Measurements from ENCODE around the gene PRG2.

Gene PRG2

DNA sequence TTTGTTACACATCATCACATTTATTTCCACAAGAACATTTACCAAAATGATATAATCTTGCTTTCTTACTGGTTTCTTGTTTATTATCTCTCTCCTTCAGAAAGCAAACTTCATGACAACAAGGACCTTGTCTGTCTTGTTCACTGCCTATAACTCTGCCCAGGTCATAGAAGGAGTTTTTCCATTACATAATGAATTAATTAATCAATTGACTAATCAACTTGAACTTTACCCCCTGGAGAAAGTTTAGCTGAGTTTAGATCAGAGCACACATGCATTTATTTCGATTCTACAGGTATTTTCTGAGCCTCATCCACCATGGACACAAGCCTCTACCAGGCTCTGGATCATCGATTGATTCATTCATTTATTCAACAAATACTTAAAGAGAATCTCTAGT lies 6.3 kb upstream of the PRG2 start:
- DNase-seq (ENCODE audit: low read depth in 2 of 2) = no peak

DNA sequence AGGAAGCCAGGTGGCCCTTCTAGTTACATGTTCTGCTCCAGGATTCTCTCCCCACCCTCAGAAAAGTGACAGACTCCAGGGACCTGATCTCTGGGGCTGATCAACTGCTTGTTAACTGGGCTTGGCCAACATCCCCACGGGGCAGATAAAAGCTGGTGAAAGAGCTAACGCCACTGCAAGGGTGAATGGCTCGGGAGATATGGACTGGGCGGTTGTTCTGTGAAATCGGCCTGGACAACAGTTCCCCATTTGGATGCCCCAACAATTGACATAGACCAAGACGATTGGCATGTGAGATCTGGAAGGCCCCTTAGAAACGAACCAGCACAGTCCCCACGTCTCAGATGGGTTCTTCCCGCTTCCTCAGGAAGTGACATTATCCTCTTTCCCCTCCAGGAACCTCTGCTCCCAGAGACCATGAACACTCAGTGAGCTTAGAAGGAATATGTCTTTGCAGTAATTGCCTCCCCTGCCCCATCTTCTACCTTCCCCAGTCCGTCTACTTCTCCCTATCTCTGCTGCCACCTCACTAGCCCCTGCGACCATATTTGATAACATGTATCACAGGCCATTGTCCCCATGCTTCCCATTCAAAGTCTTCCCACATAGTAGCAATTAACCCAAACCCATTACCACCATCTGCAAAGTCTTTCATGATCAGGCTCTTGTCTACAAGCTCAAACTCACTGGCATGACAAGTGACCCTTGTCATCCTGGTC lies 5.6 kb upstream of the PRG2 start:
- no peak for DNase-seq (ENCODE audit: low read depth in 2 of 2)

DNA sequence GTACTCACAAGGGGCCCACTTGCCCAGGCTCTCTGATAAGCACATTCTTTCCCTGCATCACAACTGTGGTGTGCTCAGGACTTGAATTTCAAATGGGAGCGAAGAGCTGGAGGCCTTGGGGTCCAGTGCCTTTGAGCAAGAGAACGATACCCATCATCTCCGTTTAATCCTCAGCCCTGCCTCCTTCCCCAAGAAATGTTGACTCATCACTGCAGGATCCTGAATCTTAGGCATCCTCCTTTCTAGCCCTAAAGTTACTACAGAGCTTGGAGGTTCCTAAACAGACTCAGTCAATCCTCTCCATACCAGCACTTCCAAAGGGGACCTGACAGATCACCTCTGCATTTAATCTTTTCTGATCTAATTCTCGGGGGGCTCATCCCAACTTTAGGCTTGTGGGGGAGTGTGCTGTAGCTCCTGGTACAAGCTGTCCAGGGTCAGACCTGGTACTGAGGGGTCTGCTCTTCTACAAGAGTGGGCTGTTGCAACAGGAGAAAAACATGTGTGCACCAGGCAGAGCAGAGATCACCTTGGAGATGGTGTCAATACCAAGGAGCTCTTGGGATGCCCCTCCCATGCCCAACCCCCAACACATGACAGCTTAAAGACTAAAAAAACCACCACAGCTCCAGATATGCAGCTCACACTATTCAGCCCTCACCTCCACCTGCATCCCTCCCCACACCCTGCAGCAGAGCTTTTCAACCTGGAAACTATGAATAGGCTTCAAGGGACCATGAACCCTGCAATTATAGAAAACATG lies 3.9 kb upstream of the PRG2 start:
- DNase-seq (ENCODE audit: low read depth in 2 of 2) = no peak

DNA sequence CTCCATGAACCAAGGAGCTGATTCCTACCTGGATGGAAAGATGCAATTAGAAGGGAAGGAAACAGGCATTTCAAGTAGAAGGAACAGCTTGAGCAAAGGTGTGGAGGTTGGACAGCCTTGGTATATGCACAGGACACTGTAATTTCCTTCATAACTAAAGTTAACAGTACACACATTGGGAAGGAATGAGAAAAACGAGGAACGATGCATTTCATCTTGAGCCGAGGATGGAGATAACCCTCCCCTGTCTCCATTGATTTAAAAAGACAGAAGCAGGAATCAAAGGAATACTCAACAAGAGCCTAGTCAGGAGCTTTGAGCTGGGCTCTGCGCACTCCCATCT lies 2.3 kb upstream of the PRG2 start:
- no peak for DNase-seq (ENCODE audit: low read depth in 2 of 2)

DNA sequence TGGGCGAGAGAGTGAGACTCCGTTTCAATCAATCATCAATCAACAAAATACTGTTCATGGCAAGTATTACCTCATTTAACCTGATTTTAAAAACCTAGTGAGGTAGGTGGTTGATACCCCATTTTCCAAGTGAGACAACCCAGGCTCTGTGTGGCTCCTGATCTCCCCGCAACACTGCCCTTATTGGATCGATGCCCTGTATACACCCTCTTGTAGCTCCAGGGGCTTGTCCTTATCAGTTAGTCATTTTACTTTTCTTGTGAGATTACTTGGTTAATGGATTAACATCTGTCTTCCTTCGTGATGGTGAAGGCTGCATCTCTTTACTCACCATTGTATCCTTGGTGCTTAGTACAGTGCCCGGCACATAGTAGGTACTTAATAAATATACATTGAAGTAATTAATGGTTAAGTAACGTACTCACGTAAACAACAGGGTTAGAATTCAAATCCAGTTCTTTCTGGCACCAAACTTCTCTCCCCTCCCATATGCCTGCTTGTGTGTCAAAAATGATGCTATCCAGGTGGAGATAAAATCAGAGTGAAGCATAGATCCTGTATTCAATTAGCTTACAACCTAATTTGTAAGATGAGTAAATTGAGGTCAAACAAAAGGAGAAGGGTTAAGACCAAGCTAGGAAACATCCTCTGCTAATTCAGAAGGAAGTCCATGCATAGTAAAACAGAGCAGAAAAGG lies 1.8 kb upstream of the PRG2 start:
- DNase-seq (ENCODE audit: low read depth in 2 of 2) = no peak

DNA sequence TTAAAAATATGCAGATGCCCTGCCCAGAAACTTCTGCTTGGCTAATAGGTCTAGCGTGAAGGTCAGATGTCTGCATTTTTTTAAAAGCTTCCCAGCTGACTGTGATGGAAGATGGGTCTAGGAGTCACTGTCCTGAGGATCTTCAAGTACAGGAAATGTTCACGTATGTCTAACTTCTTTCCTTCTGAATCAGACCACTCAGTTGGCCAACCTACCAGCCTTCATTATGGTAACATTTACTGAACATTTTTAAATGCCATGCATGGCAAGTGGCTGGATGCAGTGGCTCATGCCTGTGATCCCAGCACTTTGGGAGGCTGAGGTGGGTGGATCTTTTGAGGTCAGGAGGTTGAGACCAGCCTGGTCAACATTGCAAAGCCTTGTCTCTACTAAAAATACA lies 1.1 kb upstream of the PRG2 start:
- DNase-seq (ENCODE audit: low read depth in 2 of 2) = no peak

DNA sequence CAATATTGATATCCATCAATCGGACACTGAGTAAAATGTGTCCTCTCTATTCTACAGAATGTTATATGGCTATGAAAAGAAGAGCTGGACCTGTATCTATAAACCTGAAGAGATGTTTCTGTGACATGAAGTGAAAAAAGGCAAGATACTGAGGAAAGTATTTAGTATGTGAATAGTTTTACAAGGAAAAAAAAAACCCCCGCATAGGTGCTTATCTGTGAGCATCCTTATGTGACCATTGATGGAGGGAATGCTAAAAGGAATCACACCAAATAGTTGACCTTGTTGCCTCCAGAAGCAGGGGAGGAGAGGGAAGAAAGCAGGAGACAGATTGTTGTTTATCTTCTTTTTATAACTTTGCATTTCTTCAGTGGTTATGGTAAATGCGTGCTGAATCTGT lies 661 bp upstream of the PRG2 start:
- DNase-seq (ENCODE audit: low read depth in 2 of 2) = no peak

DNA sequence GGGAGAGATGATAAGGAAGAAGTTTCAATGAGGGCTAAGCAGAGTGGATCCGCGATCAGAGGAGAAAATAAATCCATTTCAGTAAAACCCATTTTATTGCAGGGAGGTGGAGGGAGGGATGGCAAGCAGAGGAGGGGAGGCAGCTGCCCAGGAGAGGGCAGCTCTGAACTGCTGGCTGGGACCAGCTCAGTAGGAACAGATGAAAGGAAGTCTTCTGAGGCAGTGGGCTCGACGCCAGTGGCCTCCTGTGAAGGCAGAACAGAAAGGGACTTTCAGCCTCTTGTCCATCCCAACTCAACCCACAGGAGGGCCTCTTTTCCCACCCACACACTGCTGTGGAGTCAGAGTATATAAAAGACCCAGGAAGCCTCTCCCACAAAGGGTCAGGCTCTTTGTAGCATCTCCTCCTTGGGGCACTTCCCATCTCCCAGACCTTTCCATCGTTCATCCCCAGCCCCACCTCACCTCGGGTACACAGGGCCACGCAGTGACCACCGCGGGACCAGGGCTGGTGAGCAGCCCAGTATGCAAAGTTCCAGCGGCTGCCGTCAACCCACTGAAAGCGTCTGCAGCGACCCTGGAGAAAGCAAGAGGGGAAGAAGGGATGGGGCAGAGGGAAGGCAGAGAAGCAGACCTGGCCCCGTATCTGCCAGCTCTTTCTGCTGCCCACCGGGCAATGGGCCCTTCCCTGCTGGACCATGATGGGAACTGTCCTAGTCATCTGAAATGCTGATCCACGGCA lies 3.0 kb downstream of the PRG2 start:
- no peak for DNase-seq (ENCODE audit: low read depth in 2 of 2)

DNA sequence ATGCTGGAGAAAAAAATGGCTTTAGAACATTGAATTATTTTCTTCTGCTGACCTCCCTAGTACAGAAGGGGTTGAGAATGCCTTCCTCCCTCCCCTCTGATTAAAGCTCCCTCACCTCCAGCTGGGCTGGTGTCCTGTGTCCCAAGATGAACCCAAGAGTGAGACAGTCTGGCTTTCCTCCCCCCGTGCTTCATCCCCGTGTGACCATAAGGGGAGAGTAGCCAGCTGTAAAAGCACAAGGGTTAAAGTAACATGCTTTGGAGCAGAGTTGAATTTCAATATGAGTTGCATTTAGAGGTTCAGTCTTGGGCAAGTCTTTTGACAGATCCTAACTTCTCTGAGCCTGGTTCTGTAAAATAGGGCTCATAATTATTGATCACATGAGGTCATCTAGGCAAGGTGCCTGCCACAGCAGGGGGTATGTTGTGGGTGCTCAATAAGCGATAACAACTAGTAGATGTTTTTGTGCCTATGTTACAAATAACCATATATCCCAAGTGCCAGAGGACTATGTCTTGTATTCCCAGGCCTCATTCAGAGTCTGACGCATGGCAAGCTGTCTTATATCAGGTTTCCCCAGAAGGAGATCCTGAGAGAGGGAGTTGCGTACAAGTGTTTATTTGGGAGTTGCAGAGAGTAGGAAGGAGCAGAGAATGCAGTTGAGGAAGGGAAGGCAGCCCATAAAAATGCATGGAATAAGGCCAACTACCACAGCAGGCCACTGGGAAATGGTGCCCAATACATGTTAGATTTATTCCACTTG lies 4.1 kb downstream of the PRG2 start:
- no peak for DNase-seq (ENCODE audit: low read depth in 2 of 2)

DNA sequence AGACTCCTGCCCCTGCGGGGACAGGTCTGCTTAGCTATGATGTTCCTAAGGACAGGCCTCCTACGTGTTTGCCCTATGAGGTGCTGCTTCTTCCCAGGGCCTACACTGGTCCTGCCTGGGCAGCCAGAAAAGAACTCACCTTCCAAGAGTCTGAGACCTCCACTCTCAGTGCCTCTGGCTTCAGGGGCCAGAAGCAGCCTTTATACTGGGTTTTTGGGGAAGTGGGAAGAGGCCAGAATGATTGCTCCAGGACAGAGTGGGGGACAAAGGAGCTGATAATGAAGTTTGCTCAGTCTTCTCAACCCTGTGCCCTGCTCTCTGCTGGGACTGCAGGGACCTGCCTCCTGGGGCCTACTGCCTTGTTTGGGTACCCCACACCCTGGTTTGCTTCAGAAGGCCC lies 9.5 kb downstream of the PRG2 start, which contains the start of gene PRG3:
PRG3 (minus strand) TSS at position 176 of the 400 bp plus-strand sequence. CDS start 442 bp downstream, outside the sequence.
- no peak for DNase-seq (ENCODE audit: low read depth in 2 of 2)

DNA sequence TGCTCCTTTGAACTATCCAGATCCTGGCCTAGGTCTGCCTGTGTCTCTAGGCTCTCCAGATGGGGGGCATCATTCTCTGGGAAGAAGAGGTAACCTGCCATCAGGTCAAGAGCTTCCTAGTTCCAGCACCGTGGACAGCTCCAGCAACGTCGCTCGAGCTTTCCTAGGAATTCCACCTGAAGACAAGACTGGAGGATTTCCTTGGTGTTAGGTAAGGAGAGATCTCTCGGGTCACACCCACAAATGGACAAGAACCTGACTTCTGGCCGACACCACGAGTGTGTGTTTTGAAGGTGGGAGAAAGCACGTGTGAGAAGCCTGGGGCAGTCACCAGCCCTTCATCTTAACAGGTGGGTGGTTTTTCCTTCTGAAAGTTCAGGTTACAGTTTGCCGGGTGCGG lies 10.7 kb downstream of the PRG2 start:
- DNase-seq (ENCODE audit: low read depth in 2 of 2) = no peak

DNA sequence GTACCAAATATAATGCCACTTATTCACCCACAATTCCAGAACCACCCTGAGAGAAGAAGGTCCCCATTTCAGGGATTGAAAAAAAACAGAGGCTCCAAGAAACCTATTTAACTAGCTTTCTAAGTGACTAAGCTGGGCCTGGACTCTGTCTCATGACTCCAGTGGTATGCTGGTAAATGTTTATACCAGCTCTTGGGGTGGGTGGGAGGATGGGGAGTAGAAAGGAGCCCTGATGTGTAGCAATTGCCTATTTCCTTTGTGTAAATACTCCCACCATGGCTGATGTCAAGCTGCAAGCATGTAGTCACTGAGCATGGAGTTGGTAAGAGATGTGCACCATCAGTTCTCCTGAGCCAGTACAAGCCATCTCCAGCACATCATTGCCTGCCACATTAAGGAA lies 12.3 kb downstream of the PRG2 start:
- DNase-seq (ENCODE audit: low read depth in 2 of 2) = no peak

DNA sequence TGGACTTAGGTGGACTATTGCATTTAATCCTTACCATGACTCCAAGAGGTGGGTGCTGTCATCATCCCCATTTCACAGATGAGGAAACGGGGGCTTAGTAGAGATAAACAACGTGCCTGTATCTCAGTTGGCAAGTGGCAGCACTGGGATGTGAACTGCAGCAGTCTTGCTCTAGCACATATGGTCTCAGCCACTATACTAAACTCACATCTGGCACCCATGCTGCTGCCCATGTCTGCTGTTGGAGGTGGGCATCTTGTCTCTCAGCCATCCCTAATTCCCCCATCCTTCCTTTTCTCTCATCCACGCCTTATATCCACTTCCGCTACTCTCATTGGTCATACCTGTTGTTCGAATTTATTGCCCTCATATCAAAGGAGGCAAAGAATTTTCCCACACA lies 13.3 kb downstream of the PRG2 start:
- DNase-seq (ENCODE audit: low read depth in 2 of 2) = no peak

DNA sequence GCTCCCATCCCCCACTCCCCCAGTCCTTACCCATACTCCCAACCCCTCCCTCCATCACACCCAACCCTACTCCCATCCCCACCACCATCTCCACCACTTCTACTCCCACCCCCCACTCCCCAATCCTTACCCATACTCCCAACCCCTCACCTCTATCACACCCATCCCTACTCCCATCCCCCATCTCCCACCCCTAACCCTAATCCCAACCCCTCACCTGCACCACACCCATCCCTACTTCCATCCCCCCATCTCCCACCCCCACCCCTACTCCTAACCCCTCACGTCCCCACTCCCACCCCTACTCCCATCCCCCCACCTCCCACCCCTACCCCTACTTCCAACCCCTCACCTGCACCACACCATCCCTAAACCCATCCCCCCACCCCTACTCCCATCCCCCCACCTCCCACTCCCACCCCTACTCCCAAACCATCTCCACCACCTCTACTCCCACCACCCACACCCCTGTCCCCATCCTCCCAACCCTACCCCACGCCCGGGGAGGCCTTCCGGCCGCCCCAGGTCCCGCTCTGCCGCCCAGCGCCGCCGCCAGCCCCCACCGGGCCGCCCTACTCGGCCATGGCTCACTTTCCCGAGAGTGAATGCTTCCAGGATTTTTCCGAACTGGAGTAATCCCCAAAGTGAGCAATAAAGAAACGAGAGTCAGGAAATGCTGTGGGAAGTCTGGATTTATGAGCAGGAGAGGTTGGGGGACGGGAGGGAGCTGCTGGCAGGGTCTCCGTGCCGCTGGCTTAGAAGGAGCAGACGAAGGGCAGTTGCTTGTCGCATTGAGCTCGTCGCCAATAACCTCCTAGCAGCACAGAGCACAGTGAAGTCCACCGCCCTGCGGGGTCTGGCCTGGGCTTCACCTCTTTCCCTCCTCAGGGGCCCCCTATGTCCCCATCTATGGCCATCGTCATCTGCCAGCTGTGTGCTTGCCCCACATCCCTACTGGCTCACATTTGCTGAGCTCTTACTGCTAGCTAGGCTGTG lies 14.1 kb downstream of the PRG2 start:
- DNase-seq (ENCODE audit: low read depth in 2 of 2) = no peak

DNA sequence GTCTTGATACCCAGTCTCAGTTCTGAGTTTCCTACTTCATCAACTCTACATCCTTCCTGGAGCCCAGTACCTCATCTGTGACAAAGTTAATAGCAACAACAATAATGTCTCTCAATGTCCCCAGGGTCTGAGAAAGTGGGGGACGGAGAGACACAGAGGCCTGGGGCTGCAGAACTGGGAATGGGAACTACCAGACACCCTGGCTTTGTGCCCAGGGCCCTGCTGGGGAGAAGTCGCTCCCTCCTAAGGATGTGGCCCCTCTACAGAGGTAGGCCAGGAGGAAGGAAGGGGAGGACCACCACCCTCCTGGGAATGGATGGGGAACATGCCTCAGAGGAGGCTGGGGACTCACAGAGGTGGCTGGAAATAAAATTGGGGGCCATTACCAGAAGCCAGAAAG lies 15.0 kb downstream of the PRG2 start:
- DNase-seq (ENCODE audit: low read depth in 2 of 2) = no peak

DNA sequence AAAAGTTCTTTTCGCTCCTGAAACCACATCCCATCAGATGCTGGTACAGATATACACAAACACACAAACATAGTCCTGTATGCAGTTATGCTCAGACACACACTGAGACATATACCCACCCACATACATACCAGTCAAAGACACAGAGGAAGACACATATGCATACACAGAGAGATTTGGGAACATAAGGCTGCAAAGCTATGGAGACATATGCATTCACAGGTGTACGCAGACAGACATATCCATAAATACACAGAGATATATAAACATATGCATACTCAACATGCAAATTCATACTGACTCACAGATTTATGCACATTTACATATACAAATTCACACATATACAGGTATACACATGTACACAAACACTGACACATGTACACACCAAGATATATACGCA lies 15.5 kb downstream of the PRG2 start:
- DNase-seq (ENCODE audit: low read depth in 2 of 2) = no peak

DNA sequence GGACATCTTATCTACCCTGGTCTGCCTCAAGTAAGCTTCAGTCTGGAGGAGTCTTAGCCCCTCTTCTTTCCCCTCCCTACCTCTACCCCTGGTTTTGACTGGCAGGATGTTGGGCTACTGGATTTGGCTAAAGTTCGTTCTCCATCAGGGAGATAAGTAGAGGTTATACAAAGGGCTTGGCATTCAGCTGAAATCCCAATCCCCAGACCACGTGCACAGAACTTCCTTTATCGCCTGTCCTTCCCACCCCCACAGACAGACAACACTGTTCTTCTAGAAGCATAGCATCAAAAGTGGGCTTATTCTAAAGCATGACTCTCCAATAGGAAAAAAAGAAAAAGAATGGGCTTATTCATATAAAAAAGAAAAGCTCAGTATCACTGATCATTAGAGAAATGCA lies 17.3 kb downstream of the PRG2 start:
- DNase-seq (ENCODE audit: low read depth in 2 of 2) = no peak

DNA sequence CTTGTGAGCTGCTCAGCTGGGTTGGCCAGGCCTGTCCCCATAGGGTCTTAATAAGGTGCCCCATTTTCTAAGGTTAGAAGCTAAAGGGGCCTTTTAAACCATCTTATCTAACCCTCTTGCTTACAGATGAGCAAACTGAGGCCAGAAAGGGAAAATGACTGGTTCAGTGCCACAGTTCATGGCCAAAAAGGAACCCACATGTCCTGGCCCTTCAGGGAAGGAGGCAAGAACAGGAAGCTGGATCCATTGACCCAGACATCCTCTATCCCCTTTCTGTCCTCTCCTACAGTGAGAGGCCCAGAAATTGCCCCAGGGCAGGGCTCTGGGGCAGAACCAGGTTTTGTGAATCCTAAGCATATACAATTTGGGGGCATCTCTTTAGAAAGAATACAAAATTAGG lies 19.5 kb downstream of the PRG2 start:
- no peak for DNase-seq (ENCODE audit: low read depth in 2 of 2)

DNA sequence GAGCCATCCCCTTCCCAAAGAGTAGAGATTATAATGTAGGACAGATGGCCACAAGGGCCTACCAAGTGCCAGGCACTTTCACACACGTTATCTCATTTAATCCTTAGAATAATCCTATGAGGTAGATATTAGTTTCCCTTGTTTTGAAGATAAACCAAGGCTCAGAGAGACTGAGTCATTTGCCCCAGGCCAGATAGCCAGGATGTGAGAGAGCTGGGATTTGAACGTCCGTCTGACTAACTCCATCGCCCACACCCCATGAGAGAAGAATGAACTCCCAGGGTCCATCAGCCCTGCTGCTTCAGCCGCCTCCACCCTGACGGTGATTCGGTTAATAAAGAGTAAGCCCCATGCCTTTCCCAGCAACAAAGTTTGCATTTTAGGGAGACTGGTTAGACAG lies 20.2 kb downstream of the PRG2 start:
- DNase-seq (ENCODE audit: low read depth in 2 of 2) = no peak

DNA sequence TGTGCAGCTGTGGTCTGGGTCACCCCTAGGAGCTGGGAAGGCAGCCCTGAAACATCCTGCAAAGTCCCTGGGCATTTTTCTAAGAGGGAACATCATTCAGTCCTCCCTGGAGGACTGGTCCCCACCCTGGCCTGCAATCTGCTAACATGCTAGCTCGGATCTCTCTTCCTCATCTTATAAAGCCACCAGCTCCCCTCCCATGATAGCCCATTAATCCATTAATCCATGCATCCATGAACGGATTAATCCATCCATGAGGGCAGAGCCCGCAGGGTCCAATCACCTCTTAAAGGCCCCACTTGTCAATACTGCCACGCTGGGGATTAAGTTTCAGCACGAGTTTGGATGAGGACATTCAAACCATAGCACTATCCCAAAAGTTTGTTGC lies 21.6 kb downstream of the PRG2 start:
- DNase-seq (ENCODE audit: low read depth in 2 of 2) = no peak
